B cell (primary cell): ENCODE data around the gene FAM98A. TPM values are rescaled to one million over a fixed set of nuclear protein-coding genes. Genes with fewer than 3 reads are reported as not detected.
A peak's percentile ranks its signal among the peaks of the same experiment; 100 is the strongest.

Experiments used
- ATAC-seq: fragments of 200-7000 bp; cut with Tn5 transposase; one replicate; pipeline ENCODE4 v1.10.0; 2021; ENCODE audit warnings: low read depth, mild to moderate bottlenecking, moderate number of reproducible peaks, moderate library complexity
- CTCF ChIA-PET: fragments of 350-600 bp; sonication (Branson Sonifier 250); formaldehyde crosslinking; loops from one replicate; lab custom pipeline; 2021; ENCODE audit warnings: antibody characterized with exemption, inconsistent platforms; lab: Charles Lee
- POLR2A ChIA-PET: fragments of 350-600 bp; sonication (Branson Sonifier 250); formaldehyde crosslinking; loops from one replicate; lab custom pipeline; 2021; ENCODE audit warnings: antibody characterized with exemption; lab: Charles Lee
- DNase-seq: peaks from one replicate; pipeline ENCODE4 v3.0.0; 2013
- H2AFZ ChIP-seq: 2 replicates; pipeline ENCODE4 v1.6.1; 2012; ENCODE audit warnings: mild to moderate bottlenecking, low read depth, low read length; ENCODE audit not compliant: insufficient read depth, poor library complexity, severe bottlenecking
- H3K27ac ChIP-seq, 2 donors: 1 replicate in 1 of 2; 2 replicates in 1 of 2; pipeline ENCODE4 v1.5.1; 2012 to 2013; ENCODE audit warnings: low read length in 2 of 2, mild to moderate bottlenecking in 2 of 2, moderate library complexity in 1 of 2
- H3K27me3 ChIP-seq, 4 experiments: fragments of 200-600 bp in 1 of 4; sonication (generic) in 1 of 4; replicated peaks in 1 of 4; 1 replicate in 2 of 4; 2 replicates in 2 of 4; pipeline versions ENCODE4 v1.6.1 to v1.7.0; 2013 to 2016; ENCODE audit warnings: low read length in 3 of 4, mild to moderate bottlenecking in 2 of 4, mixed read lengths in 1 of 4, moderate library complexity in 1 of 4; ENCODE audit not compliant: insufficient read depth in 4 of 4, control insufficient read depth in 3 of 4; ENCODE audit errors: control extremely low read depth in 1 of 4
- H3K36me3 ChIP-seq, 2 experiments: replicated peaks in 1 of 2; 1 replicate in 1 of 2; 2 replicates in 1 of 2; pipeline versions ENCODE4 v1.6.1 to v1.7.1; 2013; ENCODE audit warnings: low read length in 1 of 2; ENCODE audit not compliant: insufficient read depth in 2 of 2, control insufficient read depth in 1 of 2; ENCODE audit errors: control extremely low read depth in 1 of 2, extremely low read depth in 1 of 2
- H3K4me1 ChIP-seq, 2 donors: fragments of 200-600 bp in 1 of 2; sonication (generic) in 1 of 2; 1 replicate in 1 of 2; 2 replicates in 1 of 2; pipeline versions ENCODE4 v1.5.1 to v1.6.1; 2013 to 2017; ENCODE audit warnings: low read length in 2 of 2; ENCODE audit not compliant: control insufficient read depth in 2 of 2, insufficient read depth in 2 of 2
- H3K4me2 ChIP-seq: replicated peaks from 2 replicates; pipeline ENCODE3; 2012; ENCODE audit warnings: mild to moderate bottlenecking, low read depth, low read length; ENCODE audit not compliant: poor library complexity, severe bottlenecking
- H3K4me3 ChIP-seq, 5 experiments: fragments of 200-600 bp in 1 of 5; sonication (generic) in 1 of 5; 1 replicate in 3 of 5; 2 replicates in 2 of 5; pipeline versions ENCODE4 v1.5.1 to v1.7.0; 2011 to 2016; ENCODE audit warnings: low read length in 4 of 5, mild to moderate bottlenecking in 4 of 5, low read depth in 2 of 5, control low read depth in 1 of 5, moderate library complexity in 1 of 5; ENCODE audit not compliant: insufficient read depth in 1 of 5; ENCODE audit errors: control extremely low read depth in 1 of 5, extremely low read depth in 1 of 5
- H3K79me2 ChIP-seq: fragments of 200-600 bp; sonication (generic); one replicate; pipeline ENCODE4 v1.6.0; 2016; ENCODE audit warnings: low read length; ENCODE audit not compliant: control insufficient read depth, insufficient read depth
- H3K9ac ChIP-seq: fragments of 200-600 bp; sonication (generic); 2 replicates; pipeline ENCODE4 v1.6.1; 2017; ENCODE audit warnings: mild to moderate bottlenecking, low read length, moderate library complexity
- H3K9me3 ChIP-seq, 3 donors: one replicate each; pipeline versions ENCODE4 v1.6.1 to v1.7.1; 2013; ENCODE audit warnings: low read length in 2 of 3; ENCODE audit not compliant: control insufficient read depth in 2 of 3, insufficient read depth in 1 of 3; ENCODE audit errors: control extremely low read depth in 1 of 3
- H4K20me1 ChIP-seq: 2 replicates; pipeline ENCODE4 v1.6.0; 2012; ENCODE audit warnings: mild to moderate bottlenecking, low read length; ENCODE audit not compliant: insufficient read depth, control insufficient read depth, poor library complexity, severe bottlenecking
- H3K27ac Mint-ChIP-seq: one replicate; pipeline ENCODE4 v1.8.0; 2021; ENCODE audit warnings: mixed read lengths
- H3K27me3 Mint-ChIP-seq: one replicate; pipeline ENCODE4 v1.8.0; 2021; ENCODE audit warnings: mixed read lengths
- H3K4me1 Mint-ChIP-seq: one replicate; pipeline ENCODE4 v1.8.0; 2021; ENCODE audit warnings: mixed read lengths
- H3K4me3 Mint-ChIP-seq: one replicate; pipeline ENCODE4 v1.8.0; 2021; ENCODE audit warnings: mixed read lengths
- H3K9me3 Mint-ChIP-seq: one replicate; pipeline ENCODE4 v1.8.0; 2022; ENCODE audit warnings: mixed read lengths; ENCODE audit not compliant: insufficient read depth
- CTCF ChIP-seq: fragments of 200-600 bp; IDR thresholded peaks from one replicate; pipeline ENCODE4 v1.8.0; 2022; ENCODE audit warnings: antibody characterized with exemption, mild to moderate bottlenecking
- EZH2 ChIP-seq: IDR thresholded peaks from 2 replicates; pipeline ENCODE4 v1.6.1; 2012; ENCODE audit warnings: borderline replicate concordance, low read depth, mild to moderate bottlenecking, moderate library complexity, low read length; ENCODE audit not compliant: insufficient read depth, poor library complexity, severe bottlenecking
- WGBS: methylation state at CpG from one replicate; pipeline ENCODE4 v1.1.5; 2013; ENCODE audit warnings: missing lambda C conversion rate; ENCODE audit not compliant: insufficient coverage; 5-methylcytosine and 5-hydroxymethylcytosine counted together
- intact Hi-C: fragments of 100-400 bp; cut with micrococcal nuclease; formaldehyde crosslinking; loops from one replicate; pipeline ENCODE4 v1.10.0; 2022
- polyA plus RNA-seq: library from polyadenylated mRNA; depleted of rRNA; stranded (reverse); fragments of >200 nt; gene quantifications from 2 replicates; pipeline ENCODE4 v1.2.3, GENCODE V29; 2012
- total RNA-seq, 2 donors: library from RNA; stranded (reverse); fragments of 120-200 nt in 1 of 2; gene quantifications; 1 replicate in 1 of 2; 2 replicates in 1 of 2; pipeline versions ENCODE4 v1.2.3 to v1.2.4, GENCODE V29; 2013 to 2022

The FAM98A gene
- total and polyA plus RNA-seq, 2 donors (not counting 1 experiment from before 2014, with no cell fraction given), result 8.1 to 32.1 TPM

- Histone ChIP-seq H3K9me3 (no peaks in the 10 kb centered on the region), H3K27me3 (no peaks in the 10 kb centered on the region), H3K79me2 (no peaks in the 10 kb centered on the region), H3K4me3 (no peak overlapping the region), H3K4me2 (no peak overlapping the region), H3K9ac (no peak overlapping the region), H4K20me1 (no peaks in the 10 kb centered on the region), H3K4me1 (peaks cover 10 to 14% of the 10 kb centered on the region in 2 donors), H3K27ac (peak overlapping the region in 1 of 2 donors; percentile 55), H3K36me3 (peaks cover 7 to 60% of the 10 kb centered on the region in 2 experiments), H2AFZ (no peak overlapping the region)
- ATAC-seq, result no peak
- no peaks in the 10 kb centered on the region for H3K9me3 Mint-ChIP-seq
- TF ChIP-seq CTCF (no peak), EZH2 (no peak)
- no CpG with 5 or more reads among the region's 1 CpG for WGBS
- intact Hi-C loops, result no loop called here
- no peak for DNase-seq
- peaks cover 16% of the 10 kb centered on the region for H3K4me1 Mint-ChIP-seq
- POLR2A ChIA-PET, result no interaction called here
- H3K4me3 Mint-ChIP-seq, result no peak overlapping the region
- CTCF ChIA-PET, result interaction anchor here (1.2 to 3.5 kb wide), 3 partner anchors 30 to 77 kb away, joined by 3 to 17 read pairs (median 9); partner anchors contain the start of gene RASGRP3
- H3K27me3 Mint-ChIP-seq, result no peaks in the 10 kb centered on the region
- peak overlapping the region; percentile 28 for H3K27ac Mint-ChIP-seq
These were observed 46.2 kb downstream of the FAM98A start for GRCh38 chr2:33552758-33553461.

- H3K9me3 ChIP-seq, result peaks cover 0 to 3% (median 0%) of the 10 kb centered on the region in 3 donors
- H3K27me3 ChIP-seq, result no peaks in the 10 kb centered on the region
- POLR2A ChIA-PET, result no interaction called here
- no peak overlapping the region for H2AFZ ChIP-seq
- H3K4me3 ChIP-seq, result no peak overlapping the region
- H3K27me3 Mint-ChIP-seq, result no peaks in the 10 kb centered on the region
- H3K79me2 ChIP-seq, result peaks cover 4% of the 10 kb centered on the region
- H3K9ac ChIP-seq, result no peak overlapping the region
- H3K36me3 ChIP-seq, result peaks cover 9 to 65% of the 10 kb centered on the region in 2 experiments
- 100% methylated on average over 2 of the region's 3 CpGs for WGBS
- no peaks in the 10 kb centered on the region for H3K9me3 Mint-ChIP-seq
- H3K4me3 Mint-ChIP-seq, result no peak overlapping the region
- peaks cover 8 to 12% of the 10 kb centered on the region in 2 donors for H3K4me1 ChIP-seq
- ATAC-seq (no peak), DNase-seq (no peak)
- TF ChIP-seq CTCF, result no peak
- no peak for TF ChIP-seq EZH2
- H3K27ac ChIP-seq, result no peak overlapping the region
- intact Hi-C loops, result no loop called here
- H3K4me2 ChIP-seq, result no peak overlapping the region
- CTCF ChIA-PET, result interaction anchor here (1.1 kb wide), 1 partner anchor 21 kb away, joined by 3 read pairs; no protein-coding TSS in a partner anchor
- H3K4me1 Mint-ChIP-seq, result peaks cover 14% of the 10 kb centered on the region
- peak overlapping the region; percentile 56 for H3K27ac Mint-ChIP-seq
- H4K20me1 ChIP-seq, result no peaks in the 10 kb centered on the region
These were observed 48.9 kb downstream of the FAM98A start for GRCh38 chr2:33550206-33550605.
